H9 (cell line): ENCODE results near the gene ZNFX1. TPM values are rescaled to one million over a fixed set of nuclear protein-coding genes. Genes with fewer than 3 reads are reported as not detected.

Experiments used
- DNase-seq: peaks from one replicate; pipeline ENCODE4 v3.0.0-alpha.2; 2017
- H2AFZ ChIP-seq: one replicate; pipeline ENCODE4 v1.6.1; 2013; ENCODE audit warnings: mild to moderate bottlenecking, low read length, control low read depth, moderate library complexity
- H2AK5ac ChIP-seq: 2 replicates; pipeline ENCODE4 v1.6.1; 2013; ENCODE audit warnings: low read length, control low read depth, mixed read lengths; ENCODE audit not compliant: insufficient read length
- H2BK120ac ChIP-seq: one replicate; pipeline ENCODE4 v1.6.1; 2013; ENCODE audit warnings: low read depth, mild to moderate bottlenecking, low read length, control low read depth, inconsistent platforms; ENCODE audit not compliant: poor library complexity, severe bottlenecking
- H2BK12ac ChIP-seq: 2 replicates; pipeline ENCODE4 v1.6.1; 2013; ENCODE audit warnings: low read length, control low read depth, mixed read lengths, low read depth; ENCODE audit not compliant: insufficient read length
- H2BK15ac ChIP-seq: 2 replicates; pipeline ENCODE4 v1.6.1; 2013; ENCODE audit warnings: low read depth, low read length, control low read depth
- H2BK20ac ChIP-seq: one replicate; pipeline ENCODE4 v1.6.1; 2013; ENCODE audit warnings: low read depth, mild to moderate bottlenecking, low read length, control low read depth, inconsistent platforms; ENCODE audit not compliant: poor library complexity, severe bottlenecking
- H2BK5ac ChIP-seq: 2 replicates; pipeline ENCODE4 v1.6.1; 2013; ENCODE audit warnings: low read length, control low read depth, mixed read lengths; ENCODE audit not compliant: insufficient read length
- H3K14ac ChIP-seq: 2 replicates; pipeline ENCODE4 v1.6.1; 2013; ENCODE audit warnings: low read length, control low read depth; ENCODE audit not compliant: insufficient read depth
- H3K18ac ChIP-seq: 2 replicates; pipeline ENCODE4 v1.6.1; 2013; ENCODE audit warnings: low read depth, mild to moderate bottlenecking, mixed read lengths, low read length, control low read depth; ENCODE audit not compliant: insufficient read length
- H3K23ac ChIP-seq: 2 replicates; pipeline ENCODE4 v1.6.1; 2013; ENCODE audit warnings: low read length, control low read depth, mixed read lengths, low read depth; ENCODE audit not compliant: insufficient read length
- H3K23me2 ChIP-seq: 2 replicates; pipeline ENCODE4 v1.6.1; 2013; ENCODE audit warnings: low read depth, mild to moderate bottlenecking, mixed read lengths, low read length, control low read depth; ENCODE audit not compliant: insufficient read length, poor library complexity, severe bottlenecking
- H3K27ac ChIP-seq: 2 replicates; pipeline ENCODE4 v1.5.1; 2013; ENCODE audit warnings: low read length, control low read depth, mixed read lengths, low read depth; ENCODE audit not compliant: insufficient read length
- H3K27me3 ChIP-seq: 2 replicates; pipeline ENCODE4 v1.6.1; 2013; ENCODE audit warnings: low read length, control low read depth, inconsistent platforms; ENCODE audit not compliant: insufficient read depth
- H3K4ac ChIP-seq: 2 replicates; pipeline ENCODE4 v1.6.1; 2013; ENCODE audit warnings: low read depth, mild to moderate bottlenecking, control low read depth, inconsistent platforms, low read length, moderate library complexity
- H3K4me1 ChIP-seq: 2 replicates; pipeline ENCODE4 v1.6.1; 2013; ENCODE audit warnings: low read length, control low read depth, inconsistent platforms; ENCODE audit not compliant: insufficient read depth
- H3K4me2 ChIP-seq: 2 replicates; pipeline ENCODE4 v1.6.1; 2013; ENCODE audit warnings: low read length, control low read depth, mixed read lengths; ENCODE audit not compliant: insufficient read length, insufficient read depth
- H3K56ac ChIP-seq: 2 replicates; pipeline ENCODE4 v1.6.1; 2013; ENCODE audit warnings: low read depth, mild to moderate bottlenecking, mixed read lengths, low read length, control low read depth; ENCODE audit not compliant: insufficient read length
- H3K79me1 ChIP-seq: 2 replicates; pipeline ENCODE4 v1.6.1; 2013; ENCODE audit warnings: low read depth, mild to moderate bottlenecking, moderate library complexity, low read length, control low read depth, inconsistent platforms; ENCODE audit not compliant: insufficient read depth, poor library complexity, severe bottlenecking
- H3K79me2 ChIP-seq: 2 replicates; pipeline ENCODE4 v1.6.1; 2013; ENCODE audit warnings: low read length, control low read depth, inconsistent platforms; ENCODE audit not compliant: insufficient read depth
- H3K9ac ChIP-seq: 2 replicates; pipeline ENCODE4 v1.6.1; 2013; ENCODE audit warnings: low read length, control low read depth, mixed read lengths; ENCODE audit not compliant: insufficient read length; ENCODE audit errors: extremely low read depth
- H3K9me3 ChIP-seq: one replicate; pipeline ENCODE4 v1.6.1; 2013; ENCODE audit warnings: low read depth, low read length, inconsistent platforms; ENCODE audit not compliant: control insufficient read depth
- H3T11ph ChIP-seq: one replicate; pipeline ENCODE4 v1.6.1; 2013; ENCODE audit warnings: mild to moderate bottlenecking, low read length, control low read depth, inconsistent platforms
- H4K20me1 ChIP-seq: one replicate; pipeline ENCODE4 v1.6.1; 2013; ENCODE audit not compliant: control insufficient read depth, insufficient read length, insufficient read depth
- H4K5ac ChIP-seq: 2 replicates; pipeline ENCODE4 v1.6.1; 2013; ENCODE audit warnings: low read depth, mild to moderate bottlenecking, mixed read lengths, low read length, control low read depth; ENCODE audit not compliant: insufficient read length
- H4K8ac ChIP-seq: replicated peaks from 2 replicates; pipeline ENCODE4 v1.6.1; 2013; ENCODE audit warnings: low read length, control low read depth, mixed read lengths, low read depth; ENCODE audit not compliant: insufficient read length
- H4K91ac ChIP-seq: 2 replicates; pipeline ENCODE4 v1.6.1; 2013; ENCODE audit warnings: low read depth, mild to moderate bottlenecking, moderate library complexity, mixed read lengths, low read length, control low read depth; ENCODE audit not compliant: insufficient read length
- H3K27ac Mint-ChIP-seq, 3 experiments: 2 replicates in 2 of 3; 3 replicates in 1 of 3; pipeline ENCODE4 v1.8.0; 2020 to 2021; ENCODE audit warnings: mixed read lengths in 3 of 3, mild to moderate bottlenecking in 1 of 3, moderate library complexity in 1 of 3
- H3K27me3 Mint-ChIP-seq: 2 replicates; pipeline ENCODE4 v1.8.0; 2021; ENCODE audit warnings: low read depth, mild to moderate bottlenecking, moderate library complexity, mixed read lengths
- H3K36me3 Mint-ChIP-seq, 3 experiments: 2 replicates in 2 of 3; 3 replicates in 1 of 3; pipeline ENCODE4 v1.8.0; 2020 to 2021; ENCODE audit warnings: low read depth in 3 of 3, mixed read lengths in 3 of 3; ENCODE audit not compliant: insufficient read depth in 1 of 3
- H3K4me1 Mint-ChIP-seq, 2 experiments: 2 replicates each; pipeline ENCODE4 v1.8.0; 2020; ENCODE audit warnings: mixed read lengths in 2 of 2
- H3K4me3 Mint-ChIP-seq, 2 experiments: 2 replicates in 1 of 2; 3 replicates in 1 of 2; pipeline ENCODE4 v1.8.0; 2020 to 2021; ENCODE audit warnings: mild to moderate bottlenecking in 2 of 2, mixed read lengths in 2 of 2, moderate library complexity in 1 of 2
- H3K9me3 Mint-ChIP-seq, 2 experiments: 2 replicates in 1 of 2; 3 replicates in 1 of 2; pipeline ENCODE4 v1.8.0; 2020; ENCODE audit warnings: mild to moderate bottlenecking in 2 of 2, mixed read lengths in 2 of 2, moderate library complexity in 1 of 2
- CTCF ChIP-seq: fragments of 200-600 bp; sonication (generic); conservative IDR thresholded peaks from 3 replicates; pipeline ENCODE4 v1.8.0; 2021; ENCODE audit warnings: antibody characterized with exemption, mild to moderate bottlenecking
- WGBS: extraction: QIAGEN DNeasy Blood & Tissue Kit; methylation state at CpG from one replicate; pipeline ENCODE4 v1.1.7; 2013; ENCODE audit warnings: missing lambda C conversion rate, low lambda C conversion rate, mixed read lengths; ENCODE audit not compliant: insufficient read length; ENCODE audit errors: extremely low coverage; 5-methylcytosine and 5-hydroxymethylcytosine counted together
- total RNA-seq: library from RNA; stranded (reverse); gene quantifications from 2 replicates; pipeline ENCODE4 v1.2.1, GENCODE V29; 2021

ZNFX1 gene
- total RNA-seq, 1 experiment from 2014 or later = 13.3 TPM

- Histone ChIP-seq H4K20me1 (no peaks in the 10 kb centered on the region), H2BK12ac (no peak overlapping the region), H4K91ac (no peak overlapping the region), H2AK5ac (no peak overlapping the region), H4K5ac (no peak overlapping the region), H3K23ac (no peak overlapping the region), H3T11ph (no peak overlapping the region), H3K9me3 (no peaks in the 10 kb centered on the region), H2AFZ (no peak overlapping the region), H3K18ac (no peak overlapping the region), H2BK15ac (no peak overlapping the region), H3K27me3 (no peaks in the 10 kb centered on the region), H3K4me1 (no peaks in the 10 kb centered on the region), H3K4me2 (no peak overlapping the region), H2BK120ac (no peak overlapping the region), H3K79me2 (no peaks in the 10 kb centered on the region), H3K27ac (no peak overlapping the region), H3K9ac (no peak overlapping the region), H2BK20ac (no peak overlapping the region), H4K8ac (no peak overlapping the region), H3K79me1 (no peaks in the 10 kb centered on the region), H2BK5ac (no peak overlapping the region), H3K56ac (no peak overlapping the region), H3K23me2 (no peaks in the 10 kb centered on the region), H3K4ac (no peak overlapping the region), H3K14ac (no peak overlapping the region)
- Mint-ChIP-seq H3K36me3 (peaks cover 0 to 4% (median 0%) of the 10 kb centered on the region in 3 experiments; a peak in 2 of 7 replicates), H3K27me3 (no peaks in the 10 kb centered on the region), H3K4me1 (no peaks in the 10 kb centered on the region), H3K27ac (no peak overlapping the region), H3K4me3 (no peak overlapping the region), H3K9me3 (peaks cover 3 to 9% of the 10 kb centered on the region in 2 experiments)
- no peak for TF ChIP-seq CTCF
- no CpG with 5 or more reads among the region's 1 CpG for WGBS
- DNase-seq = no peak
Measured at GRCh38 chr20:49210757-49211110, 67.1 kb downstream of the ZNFX1 start.
